Astrocyte (in vitro differentiated cells and primary cell): Measurements from ENCODE around the gene PRPH. TPM values are rescaled to one million over a fixed set of nuclear protein-coding genes. Genes with fewer than 3 reads are reported as not detected.

Experiments
- DNase-seq: peaks from one replicate; pipeline ENCODE4 v3.0.0-alpha.2; 2010; ENCODE audit warnings: low read depth
- FAIRE-seq: peaks from 2 replicates; lab custom pipeline; 2011; peaks lifted over from hg19 to GRCh38; lab: Jason Lieb, UNC
- H2AFZ ChIP-seq: 2 replicates; pipeline ENCODE4 v1.6.0; 2012; ENCODE audit warnings: low read depth, low read length, inconsistent platforms
- H3K27ac ChIP-seq: 2 replicates; pipeline ENCODE4 v1.5.1; 2011; ENCODE audit warnings: low read depth, low read length, inconsistent platforms
- H3K27me3 ChIP-seq: 2 replicates; pipeline ENCODE4 v1.6.0; 2011; ENCODE audit warnings: low read length, inconsistent platforms; ENCODE audit not compliant: insufficient read depth
- H3K36me3 ChIP-seq: 2 replicates; pipeline ENCODE4 v1.5.1; 2011; ENCODE audit warnings: low read length, inconsistent platforms; ENCODE audit not compliant: insufficient read depth
- H3K4me1 ChIP-seq: 2 replicates; pipeline ENCODE4 v1.5.1; 2011; ENCODE audit warnings: low read length, inconsistent platforms; ENCODE audit not compliant: insufficient read depth
- H3K4me2 ChIP-seq: 2 replicates; pipeline ENCODE4 v1.6.0; 2012; ENCODE audit warnings: low read length, inconsistent platforms
- H3K4me3 ChIP-seq: 2 replicates; pipeline ENCODE4 v1.5.1; 2011; ENCODE audit warnings: low read depth, mild to moderate bottlenecking, low read length, inconsistent platforms; ENCODE audit not compliant: insufficient read depth
- H3K79me2 ChIP-seq: 2 replicates; pipeline ENCODE4 v1.6.0; 2012; ENCODE audit warnings: mild to moderate bottlenecking, low read length, inconsistent platforms; ENCODE audit not compliant: insufficient read depth
- H3K9ac ChIP-seq: 2 replicates; pipeline ENCODE4 v1.6.0; 2012; ENCODE audit warnings: mild to moderate bottlenecking, low read length, inconsistent platforms
- H3K9me3 ChIP-seq: 2 replicates; pipeline ENCODE4 v1.5.1; 2012; ENCODE audit warnings: low read depth, mild to moderate bottlenecking, low read length, inconsistent platforms; ENCODE audit not compliant: insufficient read depth
- H4K20me1 ChIP-seq: 2 replicates; pipeline ENCODE4 v1.6.0; 2012; ENCODE audit warnings: low read length, inconsistent platforms; ENCODE audit not compliant: insufficient read depth
- H3K27ac Mint-ChIP-seq: one replicate; pipeline ENCODE4 v1.8.0; 2021; ENCODE audit warnings: mild to moderate bottlenecking, mixed read lengths; ENCODE audit not compliant: unreplicated experiment
- H3K27me3 Mint-ChIP-seq: one replicate; pipeline ENCODE4 v1.8.0; 2021; ENCODE audit warnings: low read depth, mixed read lengths; ENCODE audit not compliant: unreplicated experiment
- H3K36me3 Mint-ChIP-seq: one replicate; pipeline ENCODE4 v1.8.0; 2021; ENCODE audit warnings: low read depth, mixed read lengths; ENCODE audit not compliant: unreplicated experiment
- H3K4me1 Mint-ChIP-seq: one replicate; pipeline ENCODE4 v1.8.0; 2021; ENCODE audit warnings: low read depth, mixed read lengths; ENCODE audit not compliant: unreplicated experiment
- H3K4me3 Mint-ChIP-seq: one replicate; pipeline ENCODE4 v1.8.0; 2021; ENCODE audit warnings: mild to moderate bottlenecking, moderate library complexity, mixed read lengths; ENCODE audit not compliant: unreplicated experiment
- H3K9me3 Mint-ChIP-seq: one replicate; pipeline ENCODE4 v1.8.0; 2021; ENCODE audit warnings: mild to moderate bottlenecking, mixed read lengths; ENCODE audit not compliant: unreplicated experiment
- EZH2 ChIP-seq: IDR thresholded peaks from 2 replicates; pipeline ENCODE4 v1.6.1; 2012; ENCODE audit warnings: mild to moderate bottlenecking, low read length, inconsistent platforms; ENCODE audit not compliant: insufficient read depth
- total RNA-seq: library from RNA; stranded (reverse); gene quantifications from 2 replicates; pipeline ENCODE4 v1.2.1, GENCODE V29; 2021
- TF ChIP-seq, protein P1 (sequence below): IDR thresholded peaks from 2 replicates; pipeline ENCODE4 v1.5.1; 2011; ENCODE audit warnings: low read depth, mild to moderate bottlenecking, inconsistent platforms, low read length, moderate library complexity; ENCODE audit not compliant: insufficient read depth

Gene PRPH
- total RNA-seq, 1 donor from 2014 or later = not detected

DNA sequence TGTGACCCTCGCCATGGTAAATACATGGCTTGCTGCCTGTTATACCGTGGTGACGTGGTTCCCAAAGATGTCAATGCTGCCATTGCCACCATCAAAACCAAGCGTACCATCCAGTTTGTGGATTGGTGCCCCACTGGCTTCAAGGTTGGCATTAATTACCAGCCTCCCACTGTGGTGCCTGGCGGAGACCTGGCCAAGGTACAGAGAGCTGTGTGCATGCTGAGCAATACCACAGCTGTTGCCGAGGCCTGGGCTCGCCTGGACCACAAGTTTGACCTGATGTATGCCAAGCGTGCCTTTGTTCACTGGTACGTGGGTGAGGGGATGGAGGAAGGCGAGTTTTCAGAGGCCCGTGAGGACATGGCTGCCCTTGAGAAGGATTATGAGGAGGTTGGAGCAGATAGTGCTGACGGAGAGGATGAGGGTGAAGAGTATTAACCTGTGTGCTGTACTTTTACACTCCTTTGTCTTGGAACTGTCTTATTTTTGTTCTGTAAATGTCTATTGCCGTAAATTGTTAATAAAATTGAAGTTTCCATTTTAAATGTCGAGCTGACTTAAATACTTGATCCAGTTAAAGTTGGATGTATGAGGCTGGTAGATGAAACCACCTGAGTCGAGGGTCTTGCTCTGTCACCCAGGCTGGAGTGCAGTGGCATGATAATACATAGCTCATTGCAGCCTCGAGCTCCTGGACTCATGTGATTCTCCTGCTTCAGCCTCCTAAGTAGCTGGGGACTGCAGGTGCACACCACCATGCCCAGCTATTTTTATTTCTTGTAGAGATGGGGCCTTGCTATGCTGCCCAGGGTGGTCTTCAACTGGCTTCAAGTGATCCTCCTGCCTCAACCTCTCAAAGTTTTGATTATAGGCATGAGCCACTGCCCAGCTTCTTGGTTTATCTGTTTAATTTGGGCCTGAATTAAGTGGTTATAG lies 21.9 kb upstream of the PRPH start:
- TF ChIP-seq, protein P1, sequence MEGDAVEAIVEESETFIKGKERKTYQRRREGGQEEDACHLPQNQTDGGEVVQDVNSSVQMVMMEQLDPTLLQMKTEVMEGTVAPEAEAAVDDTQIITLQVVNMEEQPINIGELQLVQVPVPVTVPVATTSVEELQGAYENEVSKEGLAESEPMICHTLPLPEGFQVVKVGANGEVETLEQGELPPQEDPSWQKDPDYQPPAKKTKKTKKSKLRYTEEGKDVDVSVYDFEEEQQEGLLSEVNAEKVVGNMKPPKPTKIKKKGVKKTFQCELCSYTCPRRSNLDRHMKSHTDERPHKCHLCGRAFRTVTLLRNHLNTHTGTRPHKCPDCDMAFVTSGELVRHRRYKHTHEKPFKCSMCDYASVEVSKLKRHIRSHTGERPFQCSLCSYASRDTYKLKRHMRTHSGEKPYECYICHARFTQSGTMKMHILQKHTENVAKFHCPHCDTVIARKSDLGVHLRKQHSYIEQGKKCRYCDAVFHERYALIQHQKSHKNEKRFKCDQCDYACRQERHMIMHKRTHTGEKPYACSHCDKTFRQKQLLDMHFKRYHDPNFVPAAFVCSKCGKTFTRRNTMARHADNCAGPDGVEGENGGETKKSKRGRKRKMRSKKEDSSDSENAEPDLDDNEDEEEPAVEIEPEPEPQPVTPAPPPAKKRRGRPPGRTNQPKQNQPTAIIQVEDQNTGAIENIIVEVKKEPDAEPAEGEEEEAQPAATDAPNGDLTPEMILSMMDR = no peak
- TF ChIP-seq EZH2 = no peak
- Histone ChIP-seq H3K9ac (no peak overlapping the region), H4K20me1 (peaks cover 69% of the 10 kb centered on the region), H3K79me2 (peaks cover 42% of the 10 kb centered on the region), H3K36me3 (peaks cover 43% of the 10 kb centered on the region), H3K4me1 (peaks cover 12% of the 10 kb centered on the region), H3K27ac (no peak overlapping the region), H3K27me3 (no peaks in the 10 kb centered on the region), H3K9me3 (no peaks in the 10 kb centered on the region), H2AFZ (no peak overlapping the region), H3K4me3 (no peak overlapping the region), H3K4me2 (no peak overlapping the region)
- Mint-ChIP-seq H3K9me3 (no peaks in the 10 kb centered on the region), H3K27me3 (no peaks in the 10 kb centered on the region), H3K4me3 (no peak overlapping the region), H3K36me3 (peaks cover 29% of the 10 kb centered on the region), H3K27ac (no peak overlapping the region), H3K4me1 (peaks cover 28% of the 10 kb centered on the region)
- FAIRE-seq = no peak
- DNase-seq = no peak

GRCh38 chr12:49273726-49274395 lies 21.1 kb upstream of the PRPH start:
- peaks cover 34% of the 10 kb centered on the region for H3K79me2 ChIP-seq
- H3K9ac ChIP-seq = no peak overlapping the region
- peaks cover 43% of the 10 kb centered on the region for H3K36me3 ChIP-seq
- peaks cover 12% of the 10 kb centered on the region for H3K4me1 ChIP-seq
- H3K4me1 Mint-ChIP-seq = peaks cover 24% of the 10 kb centered on the region
- TF ChIP-seq, protein P1 = no peak
- no peak for TF ChIP-seq EZH2
- H3K4me3 ChIP-seq = no peak overlapping the region
- no peaks in the 10 kb centered on the region for H3K27me3 Mint-ChIP-seq
- no peaks in the 10 kb centered on the region for H3K9me3 ChIP-seq
- H3K27ac Mint-ChIP-seq = no peak overlapping the region
- H3K36me3 Mint-ChIP-seq = peaks cover 25% of the 10 kb centered on the region
- H4K20me1 ChIP-seq = peaks cover 62% of the 10 kb centered on the region
- H3K27me3 ChIP-seq = no peaks in the 10 kb centered on the region
- H3K4me3 Mint-ChIP-seq = no peak overlapping the region
- H2AFZ ChIP-seq = no peak overlapping the region
- H3K4me2 ChIP-seq = no peak overlapping the region
- H3K27ac ChIP-seq = no peak overlapping the region
- no peak for DNase-seq
- FAIRE-seq = no peak
- no peaks in the 10 kb centered on the region for H3K9me3 Mint-ChIP-seq
